Small intestine (tissue), 7 donors: ENCODE results near the gene UBXN2A. TPM values are rescaled to one million over a fixed set of nuclear protein-coding genes. Genes with fewer than 3 reads are reported as not detected.
"Not testable (repeated sequence)": the region's sequence is repeated elsewhere in the genome, so short reads cannot be mapped to it uniquely, and the experiment has no call there.

Source experiments
- DNase-seq, 2 donors: peaks; one replicate each; pipeline versions ENCODE4 v3.0.0 to v3.0.0-alpha.2; 2013
- FAIRE-seq: peaks from 2 replicates; lab custom pipeline; 2012; peaks lifted over from hg19 to GRCh38; lab: Jason Lieb, UNC
- H3K27ac ChIP-seq, 3 donors: one replicate each; pipeline ENCODE4 v1.5.1; 2013; ENCODE audit warnings: low read length in 2 of 3, mild to moderate bottlenecking in 2 of 3, control low read depth in 1 of 3, inconsistent platforms in 1 of 3, low read depth in 1 of 3, moderate library complexity in 1 of 3
- H3K27me3 ChIP-seq, 3 donors: one replicate each; pipeline ENCODE4 v1.6.1; 2013; ENCODE audit warnings: low read length in 3 of 3, inconsistent platforms in 1 of 3; ENCODE audit not compliant: control insufficient read depth in 3 of 3, insufficient read depth in 3 of 3
- H3K36me3 ChIP-seq, 3 donors: one replicate each; pipeline ENCODE4 v1.6.1; 2013; ENCODE audit warnings: low read length in 3 of 3, inconsistent platforms in 1 of 3, low read depth in 1 of 3, mild to moderate bottlenecking in 1 of 3, moderate library complexity in 1 of 3; ENCODE audit not compliant: control insufficient read depth in 3 of 3, insufficient read depth in 2 of 3
- H3K4me1 ChIP-seq, 3 donors: one replicate each; pipeline ENCODE4 v1.6.1; 2013; ENCODE audit warnings: low read length in 2 of 3, inconsistent platforms in 1 of 3, low read depth in 1 of 3, mild to moderate bottlenecking in 1 of 3, moderate library complexity in 1 of 3; ENCODE audit not compliant: control insufficient read depth in 3 of 3, insufficient read depth in 2 of 3
- H3K4me3 ChIP-seq, 3 donors: one replicate each; pipeline ENCODE4 v1.5.1; 2013; ENCODE audit warnings: low read length in 3 of 3, control low read depth in 1 of 3, inconsistent platforms in 1 of 3, low read depth in 1 of 3, mild to moderate bottlenecking in 1 of 3, moderate library complexity in 1 of 3
- H3K9me3 ChIP-seq, 2 donors: one replicate each; pipeline ENCODE4 v1.6.1; 2013; ENCODE audit warnings: low read depth in 1 of 2, low read length in 1 of 2; ENCODE audit not compliant: control insufficient read depth in 2 of 2, insufficient read depth in 1 of 2
- WGBS, 3 donors: extraction: QIAGEN DNeasy Blood & Tissue Kit; methylation state at CpG; one replicate each; pipeline ENCODE4 v1.1.7; 2013; 5-methylcytosine and 5-hydroxymethylcytosine counted together
- polyA plus RNA-seq, 4 donors: library from polyadenylated mRNA; stranded (reverse) in 3 of 4; unstranded in 1 of 4; fragments of 200-250 nt in 3 of 4; fragments of 120-200 nt in 1 of 4; gene quantifications; one replicate each; pipeline versions ENCODE4 v1.2.1 to v1.2.3, GENCODE V29; 2013
- donor health status: healthy with polysubstance abuse.
- donor health status: control.
- donor health status: control.
- donor health status: Bipolar disorder and iron deficiency.
- donor health status: healthy.

UBXN2A gene
- polyA plus RNA-seq, 4 donors: 8.7 to 20.0 (median 13.8) TPM

DNA sequence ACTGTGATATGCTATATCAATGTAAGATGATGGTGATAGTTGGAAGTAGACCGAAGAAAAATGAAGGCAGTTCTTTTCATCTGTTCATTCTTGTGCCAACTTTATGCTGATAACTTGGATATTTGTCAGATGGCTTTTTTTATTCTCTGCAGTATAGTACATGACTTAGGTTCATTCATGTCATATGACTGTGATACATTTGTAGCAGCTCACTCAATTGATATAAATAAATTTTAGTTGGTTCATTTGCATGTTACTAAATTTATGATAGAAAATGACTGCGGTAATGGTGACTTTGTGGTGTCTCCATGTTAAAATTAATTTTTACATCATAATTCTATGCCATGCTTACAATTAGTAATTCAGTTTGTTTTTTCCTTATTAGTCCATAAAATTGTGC lies 7.1 kb downstream of the UBXN2A start:
- Histone ChIP-seq H3K27me3 (no peaks in the 10 kb centered on the region), H3K4me1 (no peaks in the 10 kb centered on the region), H3K27ac (no peak overlapping the region), H3K36me3 (peaks cover 0 to 4% (median 0%) of the 10 kb centered on the region in 3 donors), H3K4me3 (no peak overlapping the region), H3K9me3 (no peaks in the 10 kb centered on the region)
- no peak for FAIRE-seq
- 87 to 95% (median 89%) methylated on average over 2 of the region's 2 CpGs for WGBS, 3 donors
- no peak for DNase-seq

DNA sequence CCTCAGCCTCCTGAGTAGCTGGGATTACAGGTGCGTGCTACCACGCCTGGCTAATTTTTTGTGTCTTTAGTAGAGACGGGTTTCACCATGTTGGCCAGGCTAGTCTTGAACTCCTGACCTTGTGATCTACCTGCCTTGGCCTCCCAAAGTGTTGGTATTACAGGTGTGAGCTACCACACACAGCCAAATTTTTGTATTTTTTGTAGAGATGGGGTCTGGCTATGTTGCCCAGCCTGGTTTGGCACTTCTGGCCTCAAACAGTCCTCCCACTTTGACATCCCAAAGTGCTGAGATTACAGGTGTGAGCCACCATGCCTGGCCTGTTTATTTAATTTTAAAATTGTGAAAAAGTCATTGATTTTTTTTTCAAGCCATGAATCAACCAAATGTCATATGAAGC lies 12.3 kb downstream of the UBXN2A start:
- DNase-seq, H3K9me3 ChIP-seq, H3K36me3 ChIP-seq, H3K4me1 ChIP-seq, H3K27ac ChIP-seq, FAIRE-seq, H3K27me3 ChIP-seq, H3K4me3 ChIP-seq: not testable (repeated sequence)
- WGBS, 3 donors: 92 to 97% (median 96%) methylated on average over 3 of the region's 3 CpGs

DNA sequence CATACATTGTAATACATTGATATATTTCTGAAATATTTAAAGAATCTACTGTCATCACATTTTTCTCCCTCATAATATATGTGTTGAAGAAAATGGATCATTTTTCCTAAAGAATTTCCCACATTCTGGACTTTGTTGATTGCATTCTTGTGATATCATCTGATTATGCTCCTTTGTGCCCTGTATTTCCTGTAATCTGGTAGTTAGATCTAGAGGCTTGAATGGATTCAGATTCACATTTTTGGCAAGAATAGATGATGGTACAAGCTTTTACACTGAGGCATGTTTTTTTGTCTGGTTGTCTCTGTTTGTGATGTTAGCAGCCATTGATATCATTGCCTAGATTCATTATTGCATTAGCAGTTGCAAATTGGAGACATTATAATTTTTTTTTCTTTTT lies 13.4 kb downstream of the UBXN2A start:
- H3K36me3 ChIP-seq: peaks cover 0 to 3% (median 0%) of the 10 kb centered on the region in 3 donors
- FAIRE-seq: no peak
- no peaks in the 10 kb centered on the region for H3K4me1 ChIP-seq
- DNase-seq: no peak
- no peak overlapping the region for H3K4me3 ChIP-seq
- H3K27ac ChIP-seq: no peak overlapping the region
- no peaks in the 10 kb centered on the region for H3K9me3 ChIP-seq
- H3K27me3 ChIP-seq: no peaks in the 10 kb centered on the region

GRCh38 chr2:23954325-23955014 lies 14.2 kb downstream of the UBXN2A start:
- no peak for DNase-seq
- peaks cover 0 to 8% (median 3%) of the 10 kb centered on the region in 3 donors for H3K36me3 ChIP-seq
- H3K4me1 ChIP-seq: no peaks in the 10 kb centered on the region
- H3K27me3 ChIP-seq: no peaks in the 10 kb centered on the region
- WGBS, 3 donors: 75 to 91% (median 87%) methylated on average over 6 of the region's 6 CpGs
- no peak overlapping the region for H3K27ac ChIP-seq
- FAIRE-seq: no peak
- no peak overlapping the region for H3K4me3 ChIP-seq
- no peaks in the 10 kb centered on the region for H3K9me3 ChIP-seq

- DNase-seq (no peak), FAIRE-seq (no peak)
- H3K36me3 ChIP-seq: peaks cover 3 to 13% (median 5%) of the 10 kb centered on the region in 3 donors
- no peak overlapping the region for H3K27ac ChIP-seq
- H3K9me3 ChIP-seq: no peaks in the 10 kb centered on the region
- H3K4me1 ChIP-seq: no peaks in the 10 kb centered on the region
- WGBS, 3 donors: 97 to 100% (median 99%) methylated on average over 4 of the region's 4 CpGs
- H3K27me3 ChIP-seq: no peaks in the 10 kb centered on the region
- no peak overlapping the region for H3K4me3 ChIP-seq
Measured at GRCh38 chr2:23967846-23968245, 27.6 kb downstream of the UBXN2A start.

GRCh38 chr2:23976883-23977282 lies 36.6 kb downstream of the UBXN2A start:
- DNase-seq (no peak), FAIRE-seq (no peak)
- Histone ChIP-seq H3K9me3 (no peaks in the 10 kb centered on the region), H3K27ac (no peak overlapping the region), H3K4me1 (no peaks in the 10 kb centered on the region), H3K27me3 (no peaks in the 10 kb centered on the region), H3K36me3 (peaks cover 2 to 33% (median 2%) of the 10 kb centered on the region in 3 donors), H3K4me3 (no peak overlapping the region)
- 96 to 99% (median 96%) methylated on average over 8 of the region's 8 CpGs for WGBS, 3 donors

DNA sequence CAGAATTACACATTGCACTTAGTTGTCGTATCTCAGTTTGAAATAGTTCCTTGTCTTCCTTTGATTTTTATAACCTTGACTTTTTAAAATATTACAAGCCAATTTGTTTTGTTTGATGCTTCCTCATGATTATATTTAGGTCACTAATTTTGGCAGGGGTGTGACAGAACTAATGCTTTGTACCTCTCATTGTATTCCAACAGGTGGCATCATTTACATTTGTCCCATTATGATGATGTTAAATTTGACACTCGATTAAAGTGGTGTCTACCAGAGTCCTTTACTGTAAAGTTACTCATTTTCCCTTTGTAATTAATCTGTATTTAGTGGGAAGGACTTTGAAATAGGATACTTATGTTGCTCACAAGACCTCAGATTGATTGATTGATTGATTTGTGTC lies 48.1 kb downstream of the UBXN2A start:
- DNase-seq (peak in 1 of 2 donors; percentile 31), FAIRE-seq (no peak)
- Histone ChIP-seq H3K4me1 (no peaks in the 10 kb centered on the region), H3K4me3 (no peak overlapping the region), H3K9me3 (no peaks in the 10 kb centered on the region), H3K27ac (no peak overlapping the region), H3K27me3 (no peaks in the 10 kb centered on the region), H3K36me3 (peaks cover 2 to 24% (median 6%) of the 10 kb centered on the region in 3 donors)
- WGBS, 3 donors: 52 to 59% (median 57%) methylated on average over 2 of the region's 2 CpGs

GRCh38 chr2:23992931-23993330 lies 52.7 kb downstream of the UBXN2A start:
- Histone ChIP-seq H3K4me1 (no peaks in the 10 kb centered on the region), H3K9me3 (no peaks in the 10 kb centered on the region), H3K27ac (no peak overlapping the region), H3K27me3 (no peaks in the 10 kb centered on the region), H3K36me3 (peaks cover 0 to 8% (median 3%) of the 10 kb centered on the region in 3 donors), H3K4me3 (no peak overlapping the region)
- FAIRE-seq (no peak), DNase-seq (no peak)
- WGBS, 3 donors: 42 to 65% (median 64%) methylated on average over 1 of the region's 1 CpG
